Activated CD4-positive, alpha-beta memory T cell treated with anti-CD3 and anti-CD28 coated beads for 36 hours (primary cell): ENCODE measurements around the gene LMTK3. TPM values are rescaled to one million over a fixed set of nuclear protein-coding genes. Genes with fewer than 3 reads are reported as not detected.
A peak's percentile ranks its signal among the peaks of the same experiment; 100 is the strongest.
"Not testable (repeated sequence)": the region's sequence is repeated elsewhere in the genome, so short reads cannot be mapped to it uniquely, and the experiment has no call there.

Experiments used
- CTCF ChIA-PET: fragments of 350-600 bp; sonication (Branson Sonifier 250); formaldehyde crosslinking; loops from one replicate; lab custom pipeline; 2021; ENCODE audit warnings: antibody characterized with exemption, inconsistent platforms; lab: Charles Lee
- POLR2A ChIA-PET: fragments of 350-600 bp; sonication (Branson Sonifier 250); formaldehyde crosslinking; loops from one replicate; lab custom pipeline; 2021; ENCODE audit warnings: antibody characterized with exemption; lab: Charles Lee
- DNase-seq: peaks from one replicate; pipeline ENCODE4 v3.0.0-alpha.2; 2020
- H3K27ac Mint-ChIP-seq: one replicate; pipeline ENCODE4 v1.8.0; 2021; ENCODE audit warnings: mixed read lengths
- H3K27me3 Mint-ChIP-seq: one replicate; pipeline ENCODE4 v1.8.0; 2021; ENCODE audit warnings: mixed read lengths
- H3K36me3 Mint-ChIP-seq: one replicate; pipeline ENCODE4 v1.8.0; 2021; ENCODE audit warnings: mixed read lengths
- H3K4me1 Mint-ChIP-seq: one replicate; pipeline ENCODE4 v1.8.0; 2021; ENCODE audit warnings: low read depth, mixed read lengths
- H3K4me3 Mint-ChIP-seq: one replicate; pipeline ENCODE4 v1.8.0; 2021; ENCODE audit warnings: mild to moderate bottlenecking, mixed read lengths
- H3K9me3 Mint-ChIP-seq: one replicate; pipeline ENCODE4 v1.8.0; 2021; ENCODE audit warnings: mixed read lengths
- intact Hi-C: fragments of 100-400 bp; cut with micrococcal nuclease; formaldehyde crosslinking; loops from one replicate; pipeline ENCODE4 v1.15.1; 2023
- total RNA-seq, 2 experiments: library from RNA; stranded (reverse); gene quantifications; one replicate each; pipeline ENCODE4 v1.2.3, GENCODE V29; 2021

LMTK3 gene
- total RNA-seq, 2 experiments from 2014 or later = 3.6 to 3.8 TPM

GRCh38 chr19:48491793-48492123, 19.9 kb downstream of the LMTK3 start:
- peaks cover 29% of the 10 kb centered on the region for H3K4me1 Mint-ChIP-seq
- no peak overlapping the region for H3K4me3 Mint-ChIP-seq
- H3K36me3 Mint-ChIP-seq = no peaks in the 10 kb centered on the region
- DNase-seq = no peak
- H3K27ac Mint-ChIP-seq = no peak overlapping the region
- no peaks in the 10 kb centered on the region for H3K9me3 Mint-ChIP-seq
- ChIA-PET CTCF (interaction anchor here (1.0 to 6.2 kb wide), 5 partner anchors 11 to 101 kb away, joined by 3 to 164 read pairs (median 10); partner anchors contain the start of gene KDELR1), POLR2A (no interaction called here)
- intact Hi-C loops = loop anchor here (5.0 kb wide), 2 partner anchors 74 to 169 kb away; a partner anchor contains a TSS
- H3K27me3 Mint-ChIP-seq = peaks cover 37% of the 10 kb centered on the region

- POLR2A ChIA-PET = no interaction called here
- H3K27ac Mint-ChIP-seq = no peak overlapping the region
- intact Hi-C loops = loop anchor here (5.0 kb wide), 2 partner anchors 74 to 169 kb away; a partner anchor contains a TSS
Measured at GRCh38 chr19:48490981-48491792, 20.4 kb downstream of the LMTK3 start.

DNA sequence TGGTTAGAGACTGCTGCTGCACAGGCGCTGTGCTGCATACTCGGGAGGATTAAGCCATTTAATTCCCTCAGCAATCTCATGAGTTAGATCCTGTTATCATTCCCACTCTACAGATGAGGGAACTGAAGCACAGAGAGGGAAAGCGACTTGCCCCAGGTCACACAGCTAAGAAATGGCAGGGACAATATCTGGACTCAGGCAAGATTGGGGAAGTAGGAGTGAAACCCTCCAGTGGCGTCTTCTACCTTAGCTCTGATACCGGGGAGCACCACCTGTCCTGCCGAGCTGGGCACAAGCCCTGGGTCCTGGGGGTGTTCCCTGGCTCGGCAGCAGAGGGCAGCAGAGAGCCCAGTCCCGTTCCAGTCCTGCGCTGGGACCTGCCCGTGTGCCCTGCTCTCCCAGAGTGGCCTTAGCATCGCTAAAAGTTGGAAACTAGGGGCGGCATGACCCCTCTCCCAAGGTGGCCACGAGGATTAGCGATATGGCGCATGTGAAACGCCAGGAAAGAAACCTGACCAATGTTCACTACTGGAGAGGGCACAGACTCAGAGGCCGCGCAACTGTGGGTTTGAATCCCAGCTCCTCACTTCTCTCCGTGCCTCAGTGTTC, 21.9 kb downstream of the LMTK3 start:
- Mint-ChIP-seq H3K4me1 (peaks cover 29% of the 10 kb centered on the region), H3K27me3 (peaks cover 27% of the 10 kb centered on the region), H3K9me3 (no peaks in the 10 kb centered on the region), H3K27ac (no peak overlapping the region), H3K36me3 (no peaks in the 10 kb centered on the region), H3K4me3 (no peak overlapping the region)
- DNase-seq = peak; percentile 88
- ChIA-PET CTCF (interaction anchor here (0.6 to 6.2 kb wide), 34 partner anchors 9 to 1186 kb away, joined by 3 to 164 read pairs (median 5); partner anchors contain the start of genes CA11, GRWD1, GYS1 and KDELR1), POLR2A (interaction anchor here (1.1 to 1.4 kb wide), 2 partner anchors 90 to 95 kb away, joined by 3 to 4 read pairs; no protein-coding TSS in a partner anchor)
- intact Hi-C loops = loop anchor here (5.0 kb wide), 2 partner anchors 72 to 167 kb away; a partner anchor contains a TSS

More at GRCh38 chr19:48490981-48491792, 20.4 kb downstream of the LMTK3 start:
- Mint-ChIP-seq H3K27me3 (peaks cover 35% of the 10 kb centered on the region), H3K36me3 (no peaks in the 10 kb centered on the region), H3K9me3 (no peaks in the 10 kb centered on the region), H3K4me3 (no peak overlapping the region), H3K4me1 (peaks cover 29% of the 10 kb centered on the region)
- CTCF ChIA-PET = interaction anchor here (1.0 to 6.2 kb wide), 6 partner anchors 11 to 117 kb away, joined by 3 to 164 read pairs (median 20); partner anchors contain the start of gene KDELR1
- peak; percentile 72 for DNase-seq

DNA sequence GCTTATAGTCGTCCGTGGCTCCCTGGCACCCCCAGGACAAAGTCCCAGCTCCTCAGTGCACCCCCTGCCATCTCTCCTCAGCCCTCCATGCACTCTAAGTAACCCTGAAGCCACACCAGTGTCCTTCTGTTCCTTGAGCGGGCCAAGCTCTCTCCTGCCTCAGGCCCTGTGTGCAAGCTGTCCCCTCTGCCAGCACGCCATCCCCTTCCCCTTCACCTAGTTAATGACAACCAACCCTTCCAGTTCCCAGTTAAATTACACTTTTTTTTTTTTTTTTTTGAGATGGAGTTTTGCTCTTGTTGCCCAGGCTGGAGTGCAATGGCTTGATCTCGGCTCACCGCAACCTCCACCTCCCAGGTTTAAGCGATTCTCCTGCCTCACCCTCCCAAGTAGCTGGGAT, 23.2 kb downstream of the LMTK3 start:
- H3K27ac Mint-ChIP-seq, H3K4me3 Mint-ChIP-seq, intact Hi-C loops, H3K9me3 Mint-ChIP-seq, H3K36me3 Mint-ChIP-seq, DNase-seq: not testable (repeated sequence)
- ChIA-PET CTCF (interaction anchor here (1.1 to 6.2 kb wide), 8 partner anchors 19 to 222 kb away, joined by 3 to 164 read pairs (median 4); no protein-coding TSS in a partner anchor), POLR2A (interaction anchor here (1.1 kb wide), 1 partner anchor 91 kb away, joined by 3 read pairs; no protein-coding TSS in a partner anchor)
- Mint-ChIP-seq H3K27me3 (peaks cover 21% of the 10 kb centered on the region), H3K4me1 (peaks cover 25% of the 10 kb centered on the region)

DNA sequence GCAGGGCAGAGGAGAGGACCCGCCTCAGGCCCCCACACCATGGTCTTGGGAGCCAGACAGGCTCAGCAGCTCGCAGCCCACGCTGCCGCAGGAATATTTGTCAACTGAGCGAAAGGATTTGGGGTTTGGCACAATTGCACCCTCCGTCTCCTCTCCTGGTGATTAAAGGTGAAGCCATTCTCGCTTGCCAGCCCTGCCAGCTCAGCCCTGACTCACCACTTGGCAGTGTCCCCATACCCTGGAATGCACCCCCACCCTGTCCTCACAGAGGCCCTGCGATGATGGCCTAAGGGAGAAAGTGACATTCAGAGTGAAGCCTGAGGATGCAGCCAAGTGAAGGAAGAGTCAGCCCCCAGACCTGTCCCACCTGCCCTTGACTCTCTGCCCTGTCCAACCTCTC, 23.7 kb downstream of the LMTK3 start:
- ChIA-PET POLR2A (no interaction called here), CTCF (interaction anchor here (1.2 to 6.2 kb wide), 6 partner anchors 18 to 221 kb away, joined by 3 to 164 read pairs (median 6); no protein-coding TSS in a partner anchor)
- H3K4me1 Mint-ChIP-seq = peaks cover 24% of the 10 kb centered on the region
- no peak overlapping the region for H3K4me3 Mint-ChIP-seq
- intact Hi-C loops = no loop called here
- no peak for DNase-seq
- H3K27ac Mint-ChIP-seq = no peak overlapping the region
- peaks cover 2% of the 10 kb centered on the region for H3K36me3 Mint-ChIP-seq
- peaks cover 21% of the 10 kb centered on the region for H3K27me3 Mint-ChIP-seq
- H3K9me3 Mint-ChIP-seq = no peaks in the 10 kb centered on the region

DNA sequence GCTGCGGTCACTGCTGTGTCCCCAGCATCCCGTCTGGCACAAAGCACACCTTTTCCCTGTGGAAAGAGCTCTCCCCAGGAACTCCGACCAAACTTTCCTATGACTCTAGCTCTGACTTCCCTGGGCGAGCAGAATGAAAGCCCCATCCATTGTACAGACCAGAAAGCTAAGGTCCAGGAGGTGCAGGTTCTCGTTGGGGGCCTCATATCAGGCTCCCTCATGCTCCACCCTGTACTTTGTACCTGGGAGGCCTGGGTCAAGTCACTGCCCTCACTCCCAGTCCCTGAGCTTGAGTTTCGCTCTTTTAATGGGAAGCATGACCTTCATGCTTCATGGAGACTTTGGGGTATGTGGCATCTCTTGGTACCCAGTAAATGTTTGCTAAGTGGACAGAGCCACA, 24.1 kb downstream of the LMTK3 start:
- Mint-ChIP-seq H3K9me3 (no peaks in the 10 kb centered on the region), H3K27me3 (peaks cover 18% of the 10 kb centered on the region), H3K4me1 (peaks cover 20% of the 10 kb centered on the region), H3K27ac (no peak overlapping the region), H3K36me3 (peaks cover 2% of the 10 kb centered on the region), H3K4me3 (no peak overlapping the region)
- intact Hi-C loops = no loop called here
- no peak for DNase-seq
- ChIA-PET CTCF (interaction anchor here (1.2 to 6.2 kb wide), 6 partner anchors 19 to 221 kb away, joined by 3 to 164 read pairs (median 6); no protein-coding TSS in a partner anchor), POLR2A (no interaction called here)

DNA sequence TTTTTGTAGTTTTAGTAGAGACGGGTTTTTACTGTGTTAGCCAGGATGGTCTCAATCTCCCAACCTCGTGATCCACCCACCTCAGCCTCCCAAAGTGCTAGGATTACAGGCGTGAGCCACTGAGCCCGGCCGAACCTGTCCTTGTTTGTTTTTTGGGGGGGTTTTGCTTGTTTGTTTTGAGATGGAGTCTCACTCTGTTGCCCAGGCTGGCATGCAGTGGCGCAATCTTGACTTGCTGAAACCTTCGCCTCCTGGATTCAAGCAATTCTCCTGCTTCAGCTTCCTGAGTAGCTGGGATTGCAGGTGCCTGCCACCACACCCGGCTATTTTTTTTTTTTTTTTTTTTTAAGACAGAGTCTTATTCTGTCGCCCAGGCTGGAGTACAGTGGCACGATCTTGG, 24.9 kb downstream of the LMTK3 start:
- POLR2A ChIA-PET = not testable (repeated sequence)
- CTCF ChIA-PET = interaction anchor here (1.2 to 6.2 kb wide), 3 partner anchors 20 to 122 kb away, joined by 8 to 164 read pairs (median 42); no protein-coding TSS in a partner anchor

DNA sequence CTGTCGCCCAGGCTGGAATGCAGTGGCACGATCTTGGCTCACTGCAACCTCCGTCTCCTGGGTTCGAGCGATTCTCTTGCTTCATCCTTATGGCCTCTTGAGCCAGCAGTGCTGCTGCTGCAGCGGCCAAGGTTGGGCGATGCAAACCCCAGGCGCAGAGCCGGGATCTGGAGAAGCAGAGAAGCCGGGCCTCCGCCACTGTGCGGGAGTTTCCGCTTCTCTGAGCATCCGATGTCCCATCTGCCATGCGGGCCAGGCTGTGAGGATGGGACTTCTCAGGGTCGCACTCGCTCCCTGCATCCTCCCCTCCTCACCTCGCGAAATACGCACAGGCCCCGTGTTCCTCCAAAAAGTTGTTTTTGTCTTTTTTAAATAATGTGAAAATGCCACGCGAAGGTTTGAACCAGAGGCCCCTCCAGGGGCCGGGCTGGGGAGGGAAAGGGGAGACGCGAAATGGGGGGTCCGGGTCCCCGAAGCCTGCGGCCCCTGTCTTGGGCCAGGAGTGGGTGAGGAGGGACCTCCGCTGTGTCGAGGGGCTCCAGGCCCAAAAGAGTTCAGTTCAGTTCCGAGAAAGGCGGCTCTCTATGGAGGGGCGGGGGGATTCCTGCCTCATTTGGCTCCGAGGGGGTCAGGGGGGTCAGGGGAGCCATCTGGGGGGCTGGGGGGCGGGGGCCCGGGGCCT, 26.6 kb downstream of the LMTK3 start:
- peaks cover 2% of the 10 kb centered on the region for H3K36me3 Mint-ChIP-seq
- peaks cover 17% of the 10 kb centered on the region for H3K4me1 Mint-ChIP-seq
- intact Hi-C loops = loop anchor here (5.0 kb wide), 1 partner anchor 122 kb away; the partner anchor contains the start of gene SPACA4
- no peak for DNase-seq
- no peaks in the 10 kb centered on the region for H3K9me3 Mint-ChIP-seq
- ChIA-PET POLR2A (no interaction called here), CTCF (no interaction called here)
- no peak overlapping the region for H3K4me3 Mint-ChIP-seq
- no peak overlapping the region for H3K27ac Mint-ChIP-seq
- H3K27me3 Mint-ChIP-seq = peaks cover 3% of the 10 kb centered on the region

More for the DNA sequence above, 24.9 kb downstream of the LMTK3 start:
- Mint-ChIP-seq H3K27me3 (peaks cover 12% of the 10 kb centered on the region), H3K4me1 (peaks cover 17% of the 10 kb centered on the region)
- DNase-seq, intact Hi-C loops, H3K27ac Mint-ChIP-seq, H3K36me3 Mint-ChIP-seq, H3K9me3 Mint-ChIP-seq, H3K4me3 Mint-ChIP-seq: not testable (repeated sequence)

GRCh38 chr19:48484247-48484893, 27.3 kb downstream of the LMTK3 start:
- no peak for DNase-seq
- Mint-ChIP-seq H3K36me3 (peaks cover 2% of the 10 kb centered on the region), H3K9me3 (no peaks in the 10 kb centered on the region), H3K4me3 (no peak overlapping the region), H3K27ac (no peak overlapping the region), H3K27me3 (no peaks in the 10 kb centered on the region), H3K4me1 (peaks cover 14% of the 10 kb centered on the region)
- ChIA-PET POLR2A (no interaction called here), CTCF (no interaction called here)
- intact Hi-C loops = loop anchor here (5.0 kb wide), 1 partner anchor 123 kb away; the partner anchor contains the start of gene SPACA4

GRCh38 chr19:48483301-48483700, 28.3 kb downstream of the LMTK3 start:
- H3K4me3 Mint-ChIP-seq = no peak overlapping the region
- intact Hi-C loops = loop anchor here (5.0 kb wide), 1 partner anchor 124 kb away; the partner anchor contains the start of gene SPACA4
- no peaks in the 10 kb centered on the region for H3K27me3 Mint-ChIP-seq
- POLR2A ChIA-PET = no interaction called here
- H3K9me3 Mint-ChIP-seq = no peaks in the 10 kb centered on the region
- CTCF ChIA-PET = no interaction called here
- no peak for DNase-seq
- H3K4me1 Mint-ChIP-seq = peaks cover 14% of the 10 kb centered on the region
- peaks cover 4% of the 10 kb centered on the region for H3K36me3 Mint-ChIP-seq
- H3K27ac Mint-ChIP-seq = no peak overlapping the region
